Astrocyte (in vitro differentiated cells and primary cell): ENCODE data around the gene MPZL1. TPM values are rescaled to one million over a fixed set of nuclear protein-coding genes. Genes with fewer than 3 reads are reported as not detected.

Experiments
- DNase-seq: peaks from one replicate; pipeline ENCODE4 v3.0.0-alpha.2; 2010; ENCODE audit warnings: low read depth
- FAIRE-seq: peaks from 2 replicates; lab custom pipeline; 2011; peaks lifted over from hg19 to GRCh38; lab: Jason Lieb, UNC
- H2AFZ ChIP-seq: 2 replicates; pipeline ENCODE4 v1.6.0; 2012; ENCODE audit warnings: low read depth, low read length, inconsistent platforms
- H3K27ac ChIP-seq: 2 replicates; pipeline ENCODE4 v1.5.1; 2011; ENCODE audit warnings: low read depth, low read length, inconsistent platforms
- H3K27me3 ChIP-seq: 2 replicates; pipeline ENCODE4 v1.6.0; 2011; ENCODE audit warnings: low read length, inconsistent platforms; ENCODE audit not compliant: insufficient read depth
- H3K36me3 ChIP-seq: 2 replicates; pipeline ENCODE4 v1.5.1; 2011; ENCODE audit warnings: low read length, inconsistent platforms; ENCODE audit not compliant: insufficient read depth
- H3K4me1 ChIP-seq: 2 replicates; pipeline ENCODE4 v1.5.1; 2011; ENCODE audit warnings: low read length, inconsistent platforms; ENCODE audit not compliant: insufficient read depth
- H3K4me2 ChIP-seq: 2 replicates; pipeline ENCODE4 v1.6.0; 2012; ENCODE audit warnings: low read length, inconsistent platforms
- H3K4me3 ChIP-seq: 2 replicates; pipeline ENCODE4 v1.5.1; 2011; ENCODE audit warnings: low read depth, mild to moderate bottlenecking, low read length, inconsistent platforms; ENCODE audit not compliant: insufficient read depth
- H3K79me2 ChIP-seq: 2 replicates; pipeline ENCODE4 v1.6.0; 2012; ENCODE audit warnings: mild to moderate bottlenecking, low read length, inconsistent platforms; ENCODE audit not compliant: insufficient read depth
- H3K9ac ChIP-seq: 2 replicates; pipeline ENCODE4 v1.6.0; 2012; ENCODE audit warnings: mild to moderate bottlenecking, low read length, inconsistent platforms
- H3K9me3 ChIP-seq: 2 replicates; pipeline ENCODE4 v1.5.1; 2012; ENCODE audit warnings: low read depth, mild to moderate bottlenecking, low read length, inconsistent platforms; ENCODE audit not compliant: insufficient read depth
- H4K20me1 ChIP-seq: 2 replicates; pipeline ENCODE4 v1.6.0; 2012; ENCODE audit warnings: low read length, inconsistent platforms; ENCODE audit not compliant: insufficient read depth
- H3K27ac Mint-ChIP-seq: one replicate; pipeline ENCODE4 v1.8.0; 2021; ENCODE audit warnings: mild to moderate bottlenecking, mixed read lengths; ENCODE audit not compliant: unreplicated experiment
- H3K27me3 Mint-ChIP-seq: one replicate; pipeline ENCODE4 v1.8.0; 2021; ENCODE audit warnings: low read depth, mixed read lengths; ENCODE audit not compliant: unreplicated experiment
- H3K36me3 Mint-ChIP-seq: one replicate; pipeline ENCODE4 v1.8.0; 2021; ENCODE audit warnings: low read depth, mixed read lengths; ENCODE audit not compliant: unreplicated experiment
- H3K4me1 Mint-ChIP-seq: one replicate; pipeline ENCODE4 v1.8.0; 2021; ENCODE audit warnings: low read depth, mixed read lengths; ENCODE audit not compliant: unreplicated experiment
- H3K4me3 Mint-ChIP-seq: one replicate; pipeline ENCODE4 v1.8.0; 2021; ENCODE audit warnings: mild to moderate bottlenecking, moderate library complexity, mixed read lengths; ENCODE audit not compliant: unreplicated experiment
- H3K9me3 Mint-ChIP-seq: one replicate; pipeline ENCODE4 v1.8.0; 2021; ENCODE audit warnings: mild to moderate bottlenecking, mixed read lengths; ENCODE audit not compliant: unreplicated experiment
- EZH2 ChIP-seq: IDR thresholded peaks from 2 replicates; pipeline ENCODE4 v1.6.1; 2012; ENCODE audit warnings: mild to moderate bottlenecking, low read length, inconsistent platforms; ENCODE audit not compliant: insufficient read depth
- total RNA-seq: library from RNA; stranded (reverse); gene quantifications from 2 replicates; pipeline ENCODE4 v1.2.1, GENCODE V29; 2021
- TF ChIP-seq, protein P1 (sequence below): IDR thresholded peaks from 2 replicates; pipeline ENCODE4 v1.5.1; 2011; ENCODE audit warnings: low read depth, mild to moderate bottlenecking, inconsistent platforms, low read length, moderate library complexity; ENCODE audit not compliant: insufficient read depth

The MPZL1 gene
- total RNA-seq, 1 donor from 2014 or later, result 240 TPM

DNA sequence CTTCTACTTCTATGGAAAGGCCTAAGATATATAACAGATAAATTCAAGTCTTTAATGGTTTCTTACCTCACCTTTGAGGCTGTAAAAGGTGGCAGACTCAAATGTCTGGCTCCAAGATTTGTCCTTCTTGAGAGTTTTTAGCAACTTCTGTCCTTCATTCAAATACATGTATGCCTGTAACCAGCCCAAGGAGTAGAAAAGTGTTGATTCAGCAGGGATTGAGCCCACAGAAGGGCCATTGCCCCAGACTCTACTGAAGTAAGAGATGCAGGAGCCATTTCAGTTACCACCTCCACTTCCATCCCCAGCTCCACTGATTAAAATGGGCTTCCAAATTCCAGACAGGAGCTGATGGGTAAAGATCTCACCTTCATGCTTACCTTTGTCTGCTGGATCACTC, 112.1 kb downstream of the MPZL1 start:
- peaks cover 6% of the 10 kb centered on the region for H3K4me1 Mint-ChIP-seq
- H3K27ac Mint-ChIP-seq, result no peak overlapping the region
- no peaks in the 10 kb centered on the region for H3K79me2 ChIP-seq
- no peak overlapping the region for H3K9ac ChIP-seq
- no peaks in the 10 kb centered on the region for H3K4me1 ChIP-seq
- H3K36me3 Mint-ChIP-seq, result no peaks in the 10 kb centered on the region
- DNase-seq (no peak), FAIRE-seq (no peak)
- H3K27ac ChIP-seq, result no peak overlapping the region
- no peak overlapping the region for H2AFZ ChIP-seq
- TF ChIP-seq, protein P1, sequence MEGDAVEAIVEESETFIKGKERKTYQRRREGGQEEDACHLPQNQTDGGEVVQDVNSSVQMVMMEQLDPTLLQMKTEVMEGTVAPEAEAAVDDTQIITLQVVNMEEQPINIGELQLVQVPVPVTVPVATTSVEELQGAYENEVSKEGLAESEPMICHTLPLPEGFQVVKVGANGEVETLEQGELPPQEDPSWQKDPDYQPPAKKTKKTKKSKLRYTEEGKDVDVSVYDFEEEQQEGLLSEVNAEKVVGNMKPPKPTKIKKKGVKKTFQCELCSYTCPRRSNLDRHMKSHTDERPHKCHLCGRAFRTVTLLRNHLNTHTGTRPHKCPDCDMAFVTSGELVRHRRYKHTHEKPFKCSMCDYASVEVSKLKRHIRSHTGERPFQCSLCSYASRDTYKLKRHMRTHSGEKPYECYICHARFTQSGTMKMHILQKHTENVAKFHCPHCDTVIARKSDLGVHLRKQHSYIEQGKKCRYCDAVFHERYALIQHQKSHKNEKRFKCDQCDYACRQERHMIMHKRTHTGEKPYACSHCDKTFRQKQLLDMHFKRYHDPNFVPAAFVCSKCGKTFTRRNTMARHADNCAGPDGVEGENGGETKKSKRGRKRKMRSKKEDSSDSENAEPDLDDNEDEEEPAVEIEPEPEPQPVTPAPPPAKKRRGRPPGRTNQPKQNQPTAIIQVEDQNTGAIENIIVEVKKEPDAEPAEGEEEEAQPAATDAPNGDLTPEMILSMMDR, result no peak
- no peak for TF ChIP-seq EZH2
- no peaks in the 10 kb centered on the region for H3K9me3 ChIP-seq
- H3K27me3 ChIP-seq, result no peaks in the 10 kb centered on the region
- peaks cover 2% of the 10 kb centered on the region for H3K9me3 Mint-ChIP-seq
- H3K27me3 Mint-ChIP-seq, result peaks cover 6% of the 10 kb centered on the region
- no peak overlapping the region for H3K4me3 ChIP-seq
- no peak overlapping the region for H3K4me2 ChIP-seq
- H3K36me3 ChIP-seq, result no peaks in the 10 kb centered on the region
- H3K4me3 Mint-ChIP-seq, result no peak overlapping the region
- H4K20me1 ChIP-seq, result no peaks in the 10 kb centered on the region

DNA sequence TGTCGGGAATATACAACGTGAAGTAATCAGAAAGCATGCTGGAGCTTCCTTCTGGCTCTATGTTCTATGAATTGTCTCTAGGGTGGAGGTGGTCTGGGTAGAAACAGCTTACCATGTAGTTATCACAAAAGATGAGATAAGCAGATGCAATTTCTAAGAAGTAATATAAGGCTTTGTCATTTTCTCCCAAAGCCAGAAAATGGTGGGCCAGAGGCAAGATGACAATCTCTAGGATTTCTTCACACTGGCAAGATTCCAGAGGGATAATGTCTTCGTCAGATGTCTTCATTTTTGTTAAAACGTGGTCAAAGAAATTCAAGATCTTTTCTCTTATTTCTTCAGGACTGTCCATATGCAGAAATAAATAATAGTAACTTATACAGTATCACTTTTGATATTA, 114.4 kb downstream of the MPZL1 start:
- Histone ChIP-seq H3K4me3 (no peak overlapping the region), H3K27me3 (no peaks in the 10 kb centered on the region), H3K79me2 (no peaks in the 10 kb centered on the region), H3K4me1 (no peaks in the 10 kb centered on the region), H3K27ac (no peak overlapping the region), H3K9me3 (no peaks in the 10 kb centered on the region), H4K20me1 (no peaks in the 10 kb centered on the region), H3K36me3 (no peaks in the 10 kb centered on the region), H2AFZ (no peak overlapping the region), H3K9ac (no peak overlapping the region), H3K4me2 (no peak overlapping the region)
- H3K36me3 Mint-ChIP-seq, result no peaks in the 10 kb centered on the region
- DNase-seq (no peak), FAIRE-seq (no peak)
- TF ChIP-seq EZH2, result no peak
- TF ChIP-seq, protein P1, result no peak
- H3K9me3 Mint-ChIP-seq, result peaks cover 2% of the 10 kb centered on the region
- H3K4me1 Mint-ChIP-seq, result no peaks in the 10 kb centered on the region
- H3K4me3 Mint-ChIP-seq, result no peak overlapping the region
- peaks cover 6% of the 10 kb centered on the region for H3K27me3 Mint-ChIP-seq
- no peak overlapping the region for H3K27ac Mint-ChIP-seq

DNA sequence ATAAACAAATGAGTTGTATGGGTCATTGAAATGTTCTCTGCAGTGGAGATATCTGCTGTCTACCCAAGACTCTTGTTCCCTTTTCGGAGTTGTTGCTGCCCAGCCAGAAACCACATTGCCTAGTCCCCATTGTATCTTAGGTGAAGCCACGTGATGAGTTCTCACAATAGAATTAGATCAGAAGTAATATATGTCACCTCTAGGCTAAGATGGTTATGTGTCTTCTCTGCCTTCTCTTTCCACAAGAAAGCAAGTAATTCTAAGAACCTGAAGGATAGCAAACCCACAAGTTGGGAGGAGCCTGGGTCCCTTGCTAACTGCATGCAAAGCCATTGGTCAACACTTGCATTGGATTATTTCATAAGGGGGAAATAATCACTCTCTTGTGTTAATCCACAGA, 115.5 kb downstream of the MPZL1 start:
- DNase-seq, result no peak
- Histone ChIP-seq H3K79me2 (no peaks in the 10 kb centered on the region), H2AFZ (no peak overlapping the region), H3K9me3 (no peaks in the 10 kb centered on the region), H3K27me3 (no peaks in the 10 kb centered on the region), H3K4me1 (no peaks in the 10 kb centered on the region), H3K4me2 (no peak overlapping the region), H4K20me1 (no peaks in the 10 kb centered on the region), H3K4me3 (no peak overlapping the region), H3K9ac (no peak overlapping the region), H3K27ac (no peak overlapping the region), H3K36me3 (no peaks in the 10 kb centered on the region)
- H3K4me3 Mint-ChIP-seq, result no peak overlapping the region
- H3K27me3 Mint-ChIP-seq, result peaks cover 6% of the 10 kb centered on the region
- TF ChIP-seq EZH2, result no peak
- TF ChIP-seq, protein P1, result no peak
- H3K4me1 Mint-ChIP-seq, result no peaks in the 10 kb centered on the region
- no peaks in the 10 kb centered on the region for H3K36me3 Mint-ChIP-seq
- peaks cover 2% of the 10 kb centered on the region for H3K9me3 Mint-ChIP-seq
- no peak for FAIRE-seq
- no peak overlapping the region for H3K27ac Mint-ChIP-seq
